AG04450 (cell line): Measurements from ENCODE around the gene PWP1. TPM values are rescaled to one million over a fixed set of nuclear protein-coding genes. Genes with fewer than 3 reads are reported as not detected.

Experiments used
- CTCF ChIA-PET: fragments of 300-600, 350-600 bp; formaldehyde crosslinking; extraction: SDS; loops from one replicate; lab custom pipeline; 2022; ENCODE audit warnings: antibody characterized with exemption, inconsistent platforms; lab: Charles Lee
- POLR2A ChIA-PET: fragments of 350-600 bp; formaldehyde crosslinking; extraction: SDS; loops from one replicate; lab custom pipeline; 2021; ENCODE audit warnings: antibody characterized with exemption, inconsistent platforms; lab: Yijun Ruan, JAX
- DNase-seq: peaks from one replicate; pipeline ENCODE4 v3.0.0-alpha.2; 2011; ENCODE audit warnings: low read depth, low spot score
- H3K27ac ChIP-seq: one replicate; pipeline ENCODE4 v1.5.1; 2012; ENCODE audit warnings: low read depth, low read length, control low read depth
- H3K27me3 ChIP-seq: one replicate; pipeline ENCODE4 v1.6.0; 2012; ENCODE audit warnings: low read length; ENCODE audit not compliant: control insufficient read depth, insufficient read depth
- H3K4me3 ChIP-seq: 2 replicates; pipeline ENCODE4 v1.5.1; 2011; ENCODE audit warnings: mild to moderate bottlenecking, low read depth, low read length, control low read depth
- H3K9me3 ChIP-seq: 2 replicates; pipeline ENCODE4 v1.5.1; 2012; ENCODE audit warnings: low read length; ENCODE audit not compliant: control insufficient read depth, insufficient read depth
- polyA plus RNA-seq: library from polyadenylated mRNA; depleted of rRNA; stranded (reverse); fragments of >200 nt; gene quantifications from 2 replicates; pipeline ENCODE4 v1.2.3, GENCODE V29; 2011
- TF ChIP-seq, protein P1 (sequence below): IDR thresholded peaks from 2 replicates; pipeline ENCODE4 v1.5.1; 2011; ENCODE audit warnings: low read depth, low read length, control low read depth, inconsistent platforms

Gene PWP1
- polyA plus RNA-seq, 1 experiment = 115 TPM

GRCh38 chr12:107646436-107646835 is 39.2 kb upstream of the PWP1 start:
- TF ChIP-seq, protein P1, sequence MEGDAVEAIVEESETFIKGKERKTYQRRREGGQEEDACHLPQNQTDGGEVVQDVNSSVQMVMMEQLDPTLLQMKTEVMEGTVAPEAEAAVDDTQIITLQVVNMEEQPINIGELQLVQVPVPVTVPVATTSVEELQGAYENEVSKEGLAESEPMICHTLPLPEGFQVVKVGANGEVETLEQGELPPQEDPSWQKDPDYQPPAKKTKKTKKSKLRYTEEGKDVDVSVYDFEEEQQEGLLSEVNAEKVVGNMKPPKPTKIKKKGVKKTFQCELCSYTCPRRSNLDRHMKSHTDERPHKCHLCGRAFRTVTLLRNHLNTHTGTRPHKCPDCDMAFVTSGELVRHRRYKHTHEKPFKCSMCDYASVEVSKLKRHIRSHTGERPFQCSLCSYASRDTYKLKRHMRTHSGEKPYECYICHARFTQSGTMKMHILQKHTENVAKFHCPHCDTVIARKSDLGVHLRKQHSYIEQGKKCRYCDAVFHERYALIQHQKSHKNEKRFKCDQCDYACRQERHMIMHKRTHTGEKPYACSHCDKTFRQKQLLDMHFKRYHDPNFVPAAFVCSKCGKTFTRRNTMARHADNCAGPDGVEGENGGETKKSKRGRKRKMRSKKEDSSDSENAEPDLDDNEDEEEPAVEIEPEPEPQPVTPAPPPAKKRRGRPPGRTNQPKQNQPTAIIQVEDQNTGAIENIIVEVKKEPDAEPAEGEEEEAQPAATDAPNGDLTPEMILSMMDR = no peak
- CTCF ChIA-PET = no interaction called here
- DNase-seq = no peak
- Histone ChIP-seq H3K27me3 (no peaks in the 10 kb centered on the region), H3K27ac (no peak overlapping the region), H3K9me3 (no peaks in the 10 kb centered on the region), H3K4me3 (no peak overlapping the region)
- POLR2A ChIA-PET = no interaction called here

DNA sequence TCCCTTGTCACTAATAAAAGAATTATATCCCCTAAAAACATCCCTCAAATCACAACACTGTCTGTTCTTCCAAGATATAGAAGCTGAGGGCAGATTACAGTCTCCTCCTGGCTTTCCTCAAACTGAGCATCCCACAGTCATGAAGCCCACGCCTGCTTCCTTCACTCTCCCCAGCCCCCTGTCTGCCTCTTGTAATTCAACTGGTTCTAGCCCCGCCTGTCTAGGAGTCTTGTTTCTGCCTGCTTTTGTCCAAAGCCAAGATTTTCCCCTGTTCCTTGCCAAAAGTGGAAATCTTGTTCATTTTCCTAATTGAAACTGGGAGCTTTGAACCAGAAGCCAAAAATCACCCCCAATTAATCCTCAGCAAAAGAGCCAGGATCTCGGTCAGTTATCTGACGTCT is 35.9 kb upstream of the PWP1 start:
- no peak overlapping the region for H3K4me3 ChIP-seq
- H3K27me3 ChIP-seq = no peaks in the 10 kb centered on the region
- ChIA-PET POLR2A (no interaction called here), CTCF (interaction anchor here (0.6 kb wide), 1 partner anchor 144 kb away, joined by 4 read pairs; no protein-coding TSS in a partner anchor)
- H3K27ac ChIP-seq = no peak overlapping the region
- DNase-seq = no peak
- TF ChIP-seq, protein P1 = no peak
- H3K9me3 ChIP-seq = no peaks in the 10 kb centered on the region

GRCh38 chr12:107650977-107651376 is 34.6 kb upstream of the PWP1 start:
- no peaks in the 10 kb centered on the region for H3K27me3 ChIP-seq
- DNase-seq = no peak
- TF ChIP-seq, protein P1 = no peak
- no peaks in the 10 kb centered on the region for H3K9me3 ChIP-seq
- no peak overlapping the region for H3K4me3 ChIP-seq
- ChIA-PET POLR2A (no interaction called here), CTCF (no interaction called here)
- H3K27ac ChIP-seq = no peak overlapping the region

- no peak overlapping the region for H3K27ac ChIP-seq
- POLR2A ChIA-PET = interaction anchor here (0.7 kb wide), 1 partner anchor 1504 kb away, joined by 3 read pairs; no protein-coding TSS in a partner anchor
- TF ChIP-seq, protein P1 = no peak
- H3K9me3 ChIP-seq = no peaks in the 10 kb centered on the region
- DNase-seq = no peak
- no peak overlapping the region for H3K4me3 ChIP-seq
- CTCF ChIA-PET = interaction anchor here (1.4 kb wide), 1 partner anchor 520 kb away, joined by 3 read pairs; no protein-coding TSS in a partner anchor
- H3K27me3 ChIP-seq = no peaks in the 10 kb centered on the region
These were observed 33.8 kb upstream of the PWP1 start for GRCh38 chr12:107651571-107652449.

- no peak overlapping the region for H3K27ac ChIP-seq
- ChIA-PET POLR2A (no interaction called here), CTCF (no interaction called here)
- H3K4me3 ChIP-seq = no peak overlapping the region
- no peaks in the 10 kb centered on the region for H3K9me3 ChIP-seq
- no peaks in the 10 kb centered on the region for H3K27me3 ChIP-seq
- DNase-seq = no peak
- TF ChIP-seq, protein P1 = no peak
These were observed 32.1 kb upstream of the PWP1 start for GRCh38 chr12:107653519-107653918.
